HG03108 (cell line): Measurements from ENCODE around the gene MCCC2.
"Not testable (repeated sequence)": the region's sequence is repeated elsewhere in the genome, so short reads cannot be mapped to it uniquely, and the experiment has no call there.

ENCODE experiments used
- ATAC-seq: cut with Tn5 transposase; IDR thresholded peaks from one replicate; pipeline ENCODE4 v1.9.1; 2021; ENCODE audit warnings: moderate library complexity; ENCODE audit not compliant: unreplicated experiment

MCCC2 gene

GRCh38 chr5:71586941-71587765 is at the start of gene MCCC2:
TSS of gene MCCC2 (plus strand) at chr5:71587340. CDS start at chr5:71587426, 86 bp downstream.
- peak; percentile 98 for ATAC-seq

GRCh38 chr5:71537687-71538086 is 49.5 kb upstream of the MCCC2 start:
- no peak for ATAC-seq

- ATAC-seq: not testable (repeated sequence)
These were observed 36.3 kb upstream of the MCCC2 start for GRCh38 chr5:71550885-71551284.

DNA sequence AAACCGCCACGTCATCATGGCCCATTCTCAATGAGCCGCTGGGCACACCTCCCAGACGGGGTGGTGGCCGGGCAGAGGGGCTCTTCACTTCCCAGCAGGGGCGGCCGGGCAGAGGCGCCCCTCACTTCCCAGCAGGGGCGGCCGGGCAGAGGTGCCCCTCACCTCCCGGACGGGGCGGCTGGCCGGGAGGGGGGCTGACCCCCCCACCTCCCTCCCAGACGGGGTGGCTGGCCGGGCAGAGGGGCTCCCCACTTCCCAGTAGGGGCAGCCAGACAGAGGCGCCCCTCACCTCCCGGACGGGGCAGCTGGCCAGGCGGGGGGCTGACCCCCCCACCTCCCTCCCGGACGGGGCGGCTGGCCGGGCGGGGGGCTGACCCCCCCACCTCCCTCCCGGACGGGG is 35.6 kb upstream of the MCCC2 start:
- ATAC-seq: not testable (repeated sequence)

GRCh38 chr5:71552026-71552749 is 35.0 kb upstream of the MCCC2 start:
- ATAC-seq: not testable (repeated sequence)

GRCh38 chr5:71563161-71563560 is 24.0 kb upstream of the MCCC2 start:
- no peak for ATAC-seq

GRCh38 chr5:71564895-71565294 is 22.2 kb upstream of the MCCC2 start:
- ATAC-seq: no peak

DNA sequence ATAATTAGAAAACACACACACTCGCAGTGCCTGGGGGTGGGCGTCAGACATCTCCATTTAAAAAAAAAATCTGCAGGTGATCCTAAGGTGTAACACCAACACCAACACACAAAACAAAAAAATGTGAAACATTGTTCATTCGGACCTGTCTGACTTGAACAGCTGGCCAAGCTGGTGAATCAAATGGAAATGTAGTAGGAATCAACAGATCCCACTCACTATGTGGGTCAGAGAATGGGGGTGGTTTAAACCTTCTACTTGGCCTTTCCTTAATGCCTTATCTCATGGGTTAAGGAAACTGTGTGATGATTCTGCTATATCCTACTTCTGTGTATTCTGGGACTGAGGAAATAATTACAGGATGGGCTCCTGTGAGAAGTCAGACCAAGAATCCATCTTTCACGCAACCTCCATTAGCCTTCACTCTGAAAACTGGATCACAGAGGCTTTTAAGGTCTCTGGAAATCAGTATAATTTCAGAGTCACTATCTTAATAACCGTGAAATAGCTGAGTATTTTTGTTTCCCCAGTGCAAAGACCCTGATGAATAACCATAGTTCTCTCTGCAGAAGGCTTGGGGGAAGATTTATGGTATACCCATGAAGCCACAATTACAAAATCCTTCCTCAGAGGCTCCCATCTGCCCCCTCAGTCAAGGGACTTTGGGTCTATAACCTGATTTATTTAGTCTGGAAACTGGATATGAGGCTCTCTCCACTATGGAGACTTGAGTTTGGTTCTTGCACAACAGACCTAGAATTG is 17.2 kb upstream of the MCCC2 start:
- ATAC-seq: no peak

DNA sequence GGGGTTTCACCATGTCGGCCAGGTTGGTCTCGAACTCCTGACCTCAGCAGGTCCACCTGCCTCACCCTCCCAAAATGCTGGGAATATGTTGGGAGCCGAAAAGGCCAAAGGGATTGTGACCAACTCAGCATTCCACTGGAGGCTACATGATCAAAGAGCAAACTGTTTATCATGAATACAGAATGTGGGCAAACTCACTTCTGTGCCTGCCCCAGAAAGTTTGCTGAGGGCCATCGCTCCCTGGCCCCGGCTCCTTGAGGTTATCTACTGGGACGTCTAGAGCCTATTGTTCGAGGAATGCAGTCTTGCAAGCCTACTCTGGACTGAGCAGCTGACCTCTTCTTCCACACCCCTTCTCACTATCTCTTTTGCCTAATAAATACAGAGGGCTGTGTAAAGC is 15.3 kb upstream of the MCCC2 start:
- not testable (repeated sequence) for ATAC-seq

GRCh38 chr5:71573591-71573990 is 13.5 kb upstream of the MCCC2 start:
- ATAC-seq: no peak

GRCh38 chr5:71575588-71575987 is 11.6 kb upstream of the MCCC2 start:
- not testable (repeated sequence) for ATAC-seq

- no peak for ATAC-seq
These were observed 10.9 kb upstream of the MCCC2 start for GRCh38 chr5:71576241-71576640.

- ATAC-seq: not testable (repeated sequence)
These were observed 9.3 kb upstream of the MCCC2 start for GRCh38 chr5:71577839-71578238.

DNA sequence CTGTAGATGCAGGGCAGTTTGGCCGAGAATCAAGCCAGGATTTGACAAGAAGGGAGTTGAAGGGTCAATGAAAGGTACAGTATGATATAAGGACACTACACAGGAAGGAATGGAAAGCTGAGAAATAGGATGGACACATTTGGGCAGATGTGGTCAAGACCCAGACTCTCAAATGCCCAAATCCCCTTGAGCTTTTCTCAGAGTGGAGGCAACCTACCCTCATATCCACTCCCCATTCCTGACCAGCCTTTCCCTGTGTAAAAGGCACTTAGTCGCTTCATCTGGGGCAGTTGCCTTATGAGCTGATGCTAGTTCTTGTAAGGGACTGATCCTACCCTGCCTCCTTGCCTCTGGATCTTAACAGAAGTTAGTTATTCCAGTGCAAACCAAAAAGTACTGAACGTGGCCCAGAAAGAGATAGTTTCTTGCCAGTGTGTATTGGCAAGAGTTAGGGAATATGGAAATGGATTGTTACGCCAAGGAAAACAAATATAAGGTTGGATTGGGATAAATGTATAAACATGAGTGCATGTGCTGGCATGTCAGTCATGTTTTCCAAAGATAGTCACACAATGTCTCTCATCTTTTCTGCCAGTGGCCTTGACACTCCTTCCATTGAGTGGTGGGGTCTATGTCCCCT is 4.1 kb upstream of the MCCC2 start:
- ATAC-seq: no peak

GRCh38 chr5:71586052-71586940 is 844 bp upstream of the MCCC2 start:
- ATAC-seq: no peak

DNA sequence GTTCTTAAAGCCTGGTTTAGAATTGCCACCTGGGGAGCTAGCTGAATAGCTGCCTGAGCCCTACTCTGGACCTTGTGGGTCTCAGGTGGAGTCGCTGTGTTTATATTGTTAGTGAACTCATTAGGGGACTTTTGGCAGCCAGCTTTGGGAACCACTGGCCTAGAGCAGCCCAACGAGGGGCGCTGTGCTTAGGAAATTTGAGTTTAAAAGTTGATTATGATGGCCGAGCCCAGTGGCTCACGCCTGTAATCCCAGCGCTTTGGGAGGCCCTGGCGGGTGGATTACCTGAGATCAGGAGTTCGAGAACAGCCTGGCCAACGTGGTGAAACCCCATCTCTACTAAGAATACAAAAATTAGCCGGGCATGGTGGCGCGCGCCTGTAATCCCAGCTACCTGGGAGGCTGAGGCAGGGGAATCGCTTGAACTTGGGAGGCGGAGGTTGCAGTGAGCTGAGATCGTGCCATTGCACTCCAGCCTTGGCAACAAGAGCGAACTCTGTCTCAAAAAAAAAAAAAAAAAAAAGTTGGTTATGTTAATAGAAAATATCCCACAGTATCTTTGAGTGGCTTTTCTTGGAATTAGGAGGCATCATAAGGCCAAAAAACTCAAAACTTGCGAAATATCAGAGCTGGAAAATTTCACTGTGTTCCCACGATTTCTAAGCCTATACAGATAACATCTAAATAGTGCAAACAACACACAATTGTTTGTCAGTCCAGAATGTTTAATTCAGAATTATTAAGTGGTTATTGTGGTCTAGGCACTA is 809 bp downstream of the MCCC2 start:
- ATAC-seq: peak; percentile 9

- no peak for ATAC-seq
These were observed 1.4 kb downstream of the MCCC2 start for GRCh38 chr5:71588533-71588885.

DNA sequence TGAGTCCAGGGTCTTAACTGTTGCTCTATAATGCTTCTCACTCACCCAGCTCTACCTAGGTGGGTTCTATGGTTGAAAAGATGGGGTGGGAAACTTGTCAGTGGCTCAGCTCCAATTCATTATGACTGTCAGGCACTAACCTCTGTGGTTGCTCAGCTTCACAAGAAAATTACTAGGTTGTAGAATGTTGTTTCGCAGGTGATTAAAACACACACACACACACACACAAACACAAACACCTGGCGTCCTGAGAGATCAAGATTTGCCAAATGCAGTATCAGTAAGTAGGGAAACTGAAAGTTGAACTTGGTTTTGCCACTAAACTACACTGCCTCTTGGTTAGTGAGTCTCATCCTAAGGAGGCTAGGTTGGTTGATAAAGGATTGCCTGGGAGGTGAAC is 2.8 kb downstream of the MCCC2 start:
- no peak for ATAC-seq

DNA sequence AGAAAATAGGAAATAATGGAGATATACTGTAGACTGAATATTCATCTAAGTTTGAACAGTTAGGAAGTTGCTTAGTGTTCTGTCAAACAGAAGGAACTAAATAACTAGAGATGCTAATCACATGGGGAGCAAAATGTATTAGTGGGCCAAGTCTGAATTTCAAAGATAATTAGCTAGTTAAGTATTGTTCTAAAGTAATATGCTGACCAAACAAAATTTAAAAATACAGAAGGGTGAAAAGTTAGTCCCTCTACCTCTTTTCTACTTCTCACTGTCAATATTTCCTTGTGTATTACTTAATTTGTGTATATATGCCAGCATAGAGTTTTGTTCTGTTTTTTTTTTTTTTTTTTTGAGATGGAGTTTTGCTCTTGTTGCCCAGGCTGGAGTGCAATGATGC is 4.0 kb downstream of the MCCC2 start:
- no peak for ATAC-seq
